Measurements from ENCODE around the gene ZNF563.

The ZNF563 gene

DNA sequence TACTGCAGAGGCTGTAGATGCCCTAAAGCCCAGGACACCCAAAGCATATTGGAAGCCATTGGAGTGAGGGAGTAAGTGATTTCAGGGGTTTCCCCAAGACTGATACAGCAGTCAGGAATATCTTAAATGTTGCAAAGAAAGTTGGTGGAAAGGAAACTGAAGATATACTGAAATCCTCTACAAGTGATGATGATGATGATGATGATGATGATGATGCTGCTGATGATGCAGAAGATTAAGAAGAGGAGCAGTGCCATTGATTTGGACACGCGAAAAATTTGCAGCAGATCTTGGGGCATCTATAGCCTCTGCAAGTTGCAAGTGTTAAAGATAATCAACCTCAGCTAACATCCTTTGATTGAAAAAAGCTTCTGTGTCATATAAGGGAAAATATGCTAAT lies 62.6 kb downstream of the ZNF563 start:
- Mint-ChIP-seq H3K4me1 (no peaks in the 10 kb centered on the region), H3K27ac (no peak overlapping the region), H3K27me3 (no peaks in the 10 kb centered on the region), H3K9me3 (peaks cover 42 to 68% of the 10 kb centered on the region in 2 donors), H3K4me3 (no peak overlapping the region)
- ATAC-seq (no peak), DNase-seq (no peak)

Data from stimulated activated naive CD8-positive, alpha-beta T cell treated with anti-CD3 and anti-CD28 coated beads, Interleukin-15, amount 100 ng/mL, for 72 hours (primary cell).